Peyer's patch (tissue), 4 donors: ENCODE results near the gene MYO1B.

Experiments used
- CTCF ChIP-seq, 6 experiments: fragments of 450-650 bp in 4 of 6; fragments of 200-600 bp in 2 of 6; sonication (generic) in 1 of 6; IDR thresholded peaks; one replicate each; pipeline ENCODE4 v1.5.1; 2017 to 2019; ENCODE audit warnings: antibody characterized with exemption in 6 of 6, mild to moderate bottlenecking in 3 of 6, moderate library complexity in 1 of 6
- POLR2A ChIP-seq, 2 donors: fragments of 450-650 bp; IDR thresholded peaks; one replicate each; pipeline ENCODE4 v1.5.1; 2017; ENCODE audit warnings: antibody characterized with exemption in 2 of 2, mild to moderate bottlenecking in 2 of 2, moderate library complexity in 2 of 2

GRCh38 chr2:191234376-191234775 is 10.8 kb upstream of the MYO1B start:
- TF ChIP-seq POLR2A (IDR thresholded peaks at IDR 0.05) (no peak), CTCF (IDR thresholded peaks at IDR 0.05) (no peak)
